Right cardiac atrium (tissue), 5 donors: ENCODE results near the gene KIFAP3. TPM values are rescaled to one million over a fixed set of nuclear protein-coding genes. Genes with fewer than 3 reads are reported as not detected.

Source experiments
- ATAC-seq, 2 donors: fragments of 200-7000 bp; cut with Tn5 transposase; one replicate each; pipeline versions ENCODE4 v1.8.0 to v1.9.1; 2020; ENCODE audit warnings: moderate library complexity in 2 of 2, mild to moderate bottlenecking in 1 of 2
- DNase-seq, 3 donors: peaks; one replicate each; pipeline ENCODE4 v3.0.0-alpha.2; 2020
- H3K27ac ChIP-seq: one replicate; pipeline ENCODE4 v1.5.1; 2013; ENCODE audit warnings: mild to moderate bottlenecking, low read length, control low read depth, moderate library complexity
- H3K27me3 ChIP-seq: one replicate; pipeline ENCODE4 v1.6.1; 2013; ENCODE audit not compliant: control insufficient read depth, insufficient read depth
- H3K4me1 ChIP-seq: one replicate; pipeline ENCODE4 v1.6.1; 2013; ENCODE audit warnings: low read length; ENCODE audit not compliant: control insufficient read depth, insufficient read depth
- H3K4me3 ChIP-seq: one replicate; pipeline ENCODE4 v1.5.1; 2013; ENCODE audit warnings: low read length, control low read depth
- H3K9me3 ChIP-seq: one replicate; pipeline ENCODE4 v1.6.1; 2013; ENCODE audit warnings: low read length; ENCODE audit not compliant: control insufficient read depth
- WGBS: extraction: QIAGEN DNeasy Blood & Tissue Kit; methylation state at CpG from one replicate; pipeline ENCODE4 v1.1.7; 2013; 5-methylcytosine and 5-hydroxymethylcytosine counted together
- intact Hi-C, 4 donors: fragments of 100-400 bp; cut with DNase I; formaldehyde crosslinking; loops; one replicate each; pipeline versions ENCODE4 v1.11.0 to v1.14.0; 2022 to 2023
- polyA plus RNA-seq: library from polyadenylated mRNA; stranded (reverse); fragments of 200-250 nt; gene quantifications from one replicate; pipeline ENCODE4 v1.2.3, GENCODE V29; 2013
- total RNA-seq, 4 donors: library from RNA; stranded (reverse); fragmentation: NEBNext Ultra II Directional; extraction: Animal tissue kit (Norgen Biotek cat#: 25700); gene quantifications; one replicate each; pipeline ENCODE4 v1.2.1, GENCODE V29; 2021
- donor health status: healthy with polysubstance abuse.
- donor health status: DM: no; HTN: yes; CAD: no.
- donor health status: DM: no; HTN: no; CAD: no.
- donor health status: DM: no; HTN: yes; CAD: no; lungs with severe emphysema.
- donor health status: DM: yes; HTN: yes; CAD: no.

The KIFAP3 gene
- total and polyA plus RNA-seq, 5 donors, result 25.6 to 68.2 (median 54.7) TPM

DNA sequence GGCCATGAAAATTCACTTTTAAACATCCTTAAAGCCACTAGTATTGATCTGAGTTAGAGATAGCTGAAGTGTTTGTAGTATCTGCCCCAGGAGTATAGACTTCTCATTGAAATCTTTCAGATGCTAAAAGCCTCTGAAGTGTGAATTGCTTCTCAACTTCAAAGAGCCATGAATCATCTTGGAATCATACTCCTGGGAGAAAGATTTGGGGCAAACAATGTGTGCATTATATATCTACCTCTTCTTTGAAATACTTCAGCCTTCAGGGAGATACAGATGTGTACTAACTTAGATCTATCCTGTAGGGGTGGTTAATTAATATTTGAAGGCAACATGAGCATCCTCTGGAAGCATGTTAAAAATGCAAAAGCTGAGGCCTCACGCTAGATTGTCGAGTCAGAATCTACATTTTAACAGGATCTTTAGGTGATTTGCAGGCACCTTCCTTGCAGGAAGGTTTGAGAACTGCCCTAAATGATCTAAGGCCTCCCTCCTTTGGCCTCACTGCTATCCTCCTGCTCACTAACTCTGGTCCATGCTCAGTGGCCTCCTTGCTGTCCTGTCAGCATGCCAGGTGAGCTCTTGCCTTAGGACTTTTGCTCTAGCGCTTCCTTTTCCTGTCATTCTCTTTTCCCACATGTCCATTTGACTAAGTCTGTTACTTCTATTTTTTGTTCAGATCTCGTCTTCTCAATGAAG lies 174.8 kb downstream of the KIFAP3 start:
- 67% methylated on average over 4 of the region's 4 CpGs for WGBS
- intact Hi-C loops, result no loop called here
- Histone ChIP-seq H3K4me3 (no peak overlapping the region), H3K27me3 (no peaks in the 10 kb centered on the region), H3K4me1 (no peaks in the 10 kb centered on the region), H3K27ac (no peak overlapping the region), H3K9me3 (no peaks in the 10 kb centered on the region)
- ATAC-seq, result no peak
- DNase-seq, result no peak

DNA sequence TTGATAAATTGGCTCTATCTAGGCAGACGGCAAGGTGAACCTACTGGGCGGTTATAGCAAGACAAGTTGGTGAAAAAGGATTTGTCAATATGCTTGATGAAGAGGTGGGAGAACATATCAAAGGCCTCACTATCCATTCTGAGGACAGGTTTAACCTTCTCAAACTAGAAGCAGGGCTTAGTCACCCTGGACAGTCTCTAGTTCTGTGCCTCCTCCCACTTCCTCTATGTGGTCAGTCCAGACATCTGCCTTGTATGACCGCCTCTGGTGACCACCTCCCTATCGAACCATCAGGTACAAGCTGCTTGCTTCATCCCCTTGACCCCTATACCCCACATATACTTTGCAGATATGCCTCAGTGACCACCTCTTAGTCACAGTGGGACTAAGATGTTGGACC lies 178.5 kb downstream of the KIFAP3 start:
- no peaks in the 10 kb centered on the region for H3K4me1 ChIP-seq
- 79% methylated on average over 4 of the region's 4 CpGs for WGBS
- H3K27ac ChIP-seq, result no peak overlapping the region
- no peaks in the 10 kb centered on the region for H3K9me3 ChIP-seq
- intact Hi-C loops, result no loop called here
- H3K4me3 ChIP-seq, result no peak overlapping the region
- no peak for DNase-seq
- ATAC-seq, result no peak
- no peaks in the 10 kb centered on the region for H3K27me3 ChIP-seq

- 35% methylated on average over 15 of the region's 15 CpGs for WGBS
- ATAC-seq, result peak in 1 of 2 donors; percentile 8
Measured at GRCh38 chr1:169894424-169895145, 179.9 kb downstream of the KIFAP3 start.

DNA sequence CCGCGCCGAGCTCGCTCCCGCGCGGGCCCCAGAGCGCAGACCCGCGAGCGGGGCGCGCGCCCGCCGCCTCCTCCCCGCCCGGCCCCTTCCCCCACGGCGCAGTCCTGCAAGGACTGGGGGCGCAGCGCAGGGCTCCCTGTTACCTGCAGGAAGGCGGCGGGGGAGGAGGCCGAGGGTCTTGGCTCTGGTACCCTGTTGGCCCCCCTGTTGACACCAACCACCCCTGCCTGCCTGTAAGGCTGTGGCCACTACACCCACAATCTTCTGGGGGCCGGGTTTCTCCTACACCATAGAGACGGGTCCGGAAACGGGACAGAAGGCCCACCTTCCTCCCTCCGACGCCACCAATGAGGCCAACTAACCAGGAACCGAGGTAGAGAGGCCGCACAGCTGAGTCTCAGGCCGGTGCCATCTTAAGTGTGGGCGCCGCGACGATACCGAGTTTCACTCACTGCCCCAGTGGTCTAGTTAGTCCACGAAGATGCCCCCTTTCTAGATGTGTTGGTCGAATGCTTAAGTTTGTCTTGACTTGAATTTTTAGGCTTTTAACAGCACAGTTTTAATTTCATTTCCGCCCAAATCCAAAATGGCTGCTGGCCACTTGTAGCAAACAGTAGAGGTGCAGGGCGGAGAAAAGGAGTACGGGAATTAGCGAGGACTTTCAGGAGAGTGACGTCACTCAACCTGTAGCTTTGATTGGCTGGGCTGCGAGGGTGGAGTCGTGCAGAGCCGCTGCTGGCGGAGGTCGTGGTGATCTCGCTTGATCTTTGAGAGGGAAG lies 180.7 kb downstream of the KIFAP3 start, which contains the start of gene SCYL3:
SCYL3 (minus strand) TSS at position 252 of the 779 bp plus-strand sequence. CDS start 5,056 bp downstream, outside the sequence.
- intact Hi-C loops, result no loop called here
- Histone ChIP-seq H3K27me3 (no peaks in the 10 kb centered on the region), H3K27ac (peak within 1 kb of the TSS; percentile 95), H3K4me1 (peaks cover 2% of the 10 kb centered on the region), H3K9me3 (no peaks in the 10 kb centered on the region), H3K4me3 (peak within 1 kb of the TSS; percentile 94)
- ATAC-seq (peak; percentile 99), DNase-seq (peak; percentile 94 to 97 (median 95))
- WGBS, result under 1% methylated on average over 52 of the region's 52 CpGs

More at GRCh38 chr1:169894424-169895145, 179.9 kb downstream of the KIFAP3 start:
- no peak for DNase-seq
- intact Hi-C loops, result no loop called here
- Histone ChIP-seq H3K27me3 (no peaks in the 10 kb centered on the region), H3K4me1 (peaks cover 2% of the 10 kb centered on the region), H3K27ac (peak overlapping the region; percentile 43), H3K4me3 (peak overlapping the region; percentile 94), H3K9me3 (no peaks in the 10 kb centered on the region)

DNA sequence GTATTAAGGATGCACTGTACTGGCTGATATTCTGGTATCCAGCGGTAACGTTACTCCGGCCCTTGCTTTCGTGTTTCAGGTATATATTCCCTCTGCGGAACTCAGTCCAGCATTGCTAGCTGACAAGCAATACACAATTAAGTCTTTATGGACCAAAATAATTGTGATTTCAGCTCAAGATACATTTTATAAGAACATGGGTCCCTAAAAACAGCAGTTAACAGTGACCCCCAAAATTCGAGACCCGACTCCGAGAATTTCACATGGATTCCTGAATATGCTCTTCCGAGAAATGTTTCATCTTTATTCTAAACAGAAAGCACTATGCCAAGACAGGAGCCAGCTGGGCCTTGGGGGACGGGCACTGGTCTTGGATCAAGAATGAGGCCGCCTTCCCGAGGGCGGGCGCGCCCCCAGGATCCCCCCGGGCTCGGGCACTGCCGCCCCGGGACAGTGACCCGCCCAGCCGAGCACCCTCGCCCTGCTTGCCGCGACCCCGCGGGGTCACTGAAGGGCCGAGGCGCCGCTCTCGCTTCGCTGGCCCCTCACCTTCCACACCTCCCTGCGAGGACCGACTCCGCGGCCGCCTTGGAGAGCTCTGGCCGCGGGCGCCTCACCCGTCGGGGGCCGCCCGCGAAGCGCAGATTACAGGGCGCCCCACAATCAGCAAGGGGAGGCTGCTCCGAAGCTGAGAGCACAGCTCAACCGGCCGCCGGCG lies 181.4 kb downstream of the KIFAP3 start:
- intact Hi-C loops, result no loop called here
- Histone ChIP-seq H3K9me3 (no peaks in the 10 kb centered on the region), H3K4me1 (peaks cover 2% of the 10 kb centered on the region), H3K4me3 (peak overlapping the region; percentile 94), H3K27me3 (no peaks in the 10 kb centered on the region), H3K27ac (peak overlapping the region; percentile 95)
- peak; percentile 42 to 79 (median 75) for DNase-seq
- ATAC-seq, result peak; percentile 6 to 16
- WGBS, result under 1% methylated on average over 51 of the region's 51 CpGs

DNA sequence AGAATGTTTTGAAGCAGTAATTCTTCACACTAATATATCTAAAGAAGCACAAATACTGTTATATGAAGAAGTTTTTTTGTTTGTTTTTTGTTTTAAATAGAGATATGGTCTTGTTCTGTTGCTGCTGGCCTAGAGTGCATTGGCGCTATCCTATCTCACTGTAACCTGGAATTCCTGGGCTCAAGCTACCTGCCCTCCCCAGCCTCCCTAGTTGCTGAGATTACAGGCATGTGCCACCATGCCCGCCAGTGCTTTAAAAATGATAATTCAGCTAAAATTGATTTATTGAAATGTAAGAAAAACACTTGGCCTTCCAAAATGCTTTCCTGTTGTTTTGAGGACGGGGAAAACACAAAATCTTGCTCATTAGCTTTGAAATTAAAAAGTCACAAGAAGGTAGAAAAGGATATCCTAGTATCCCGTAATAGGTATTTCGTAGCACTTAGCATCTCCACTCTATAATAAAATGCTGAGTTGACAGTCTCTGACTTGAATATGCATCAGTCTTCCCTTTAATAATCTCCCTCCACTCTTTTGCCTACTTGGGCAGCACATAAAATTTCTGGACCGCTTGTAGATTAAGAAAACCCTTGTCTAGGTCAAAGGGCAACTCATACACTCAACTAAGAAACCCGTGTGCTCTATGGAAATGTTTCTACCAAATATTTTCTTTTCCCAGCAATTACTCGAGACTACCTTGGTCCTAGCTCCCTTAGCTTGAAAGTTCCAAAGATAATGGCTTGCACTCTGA lies 182.1 kb downstream of the KIFAP3 start:
- no peak for ATAC-seq
- intact Hi-C loops, result no loop called here
- H3K4me3 ChIP-seq, result peak overlapping the region; percentile 94
- H3K27me3 ChIP-seq, result no peaks in the 10 kb centered on the region
- no peak for DNase-seq
- peak overlapping the region; percentile 23 for H3K27ac ChIP-seq
- WGBS, result 58% methylated on average over 8 of the region's 8 CpGs
- H3K4me1 ChIP-seq, result peaks cover 2% of the 10 kb centered on the region
- H3K9me3 ChIP-seq, result no peaks in the 10 kb centered on the region

DNA sequence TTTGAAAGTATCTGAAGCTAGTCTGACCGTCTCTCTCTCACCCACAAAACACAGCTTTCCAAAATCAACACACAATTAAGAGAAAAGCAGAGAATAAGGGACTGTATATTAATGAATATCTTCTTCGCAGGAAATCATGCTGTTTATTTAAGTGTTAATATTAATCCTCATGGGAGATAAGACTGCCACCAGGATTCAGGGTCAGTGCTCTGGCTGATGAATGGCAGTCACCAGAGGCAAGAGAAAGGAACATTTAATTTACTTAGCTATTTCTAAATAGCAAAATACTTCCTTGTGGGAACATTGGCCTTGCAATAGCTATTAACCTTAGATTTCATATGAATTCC lies 183.0 kb downstream of the KIFAP3 start:
- ATAC-seq, result no peak
- Histone ChIP-seq H3K4me1 (peaks cover 2% of the 10 kb centered on the region), H3K4me3 (no peak overlapping the region), H3K9me3 (no peaks in the 10 kb centered on the region), H3K27me3 (no peaks in the 10 kb centered on the region), H3K27ac (no peak overlapping the region)
- 61% methylated on average over 2 of the region's 2 CpGs for WGBS
- intact Hi-C loops, result no loop called here
- no peak for DNase-seq

DNA sequence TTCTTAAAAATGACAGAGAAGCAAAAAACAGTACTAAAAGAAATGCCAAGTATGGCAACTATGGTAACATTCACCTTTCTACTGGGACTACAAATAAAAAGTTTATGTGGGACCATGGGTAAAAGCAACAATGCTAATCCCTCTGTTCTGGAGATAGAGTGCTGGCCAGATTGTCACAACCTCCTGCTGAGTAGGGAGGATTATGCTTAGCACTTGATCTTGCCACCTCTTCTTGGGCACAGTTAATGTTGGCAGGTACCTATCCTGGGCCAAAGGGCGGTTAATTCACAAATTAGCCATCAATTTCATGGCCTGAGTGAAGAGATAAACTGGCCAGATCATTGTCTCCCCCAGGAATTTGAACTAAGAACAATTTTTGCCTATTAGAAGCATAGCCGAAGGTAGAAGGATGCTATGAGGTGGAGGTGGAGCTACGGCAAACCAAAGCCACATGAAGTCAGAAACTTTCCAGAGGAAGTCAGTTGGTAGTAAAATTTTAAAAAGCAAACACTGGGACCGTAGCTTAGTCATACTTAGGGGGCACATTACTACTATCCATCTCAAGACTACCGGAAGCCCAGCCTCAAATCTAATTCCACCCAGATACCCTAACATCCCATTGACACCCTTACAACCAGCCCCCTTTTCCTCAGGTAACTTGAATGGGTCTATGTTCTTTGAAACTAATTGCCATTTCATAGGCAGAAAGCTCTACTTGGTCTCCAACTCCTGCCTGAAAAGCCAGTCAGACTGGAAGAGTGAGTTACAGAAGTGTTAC lies 183.5 kb downstream of the KIFAP3 start:
- H3K4me1 ChIP-seq, result peaks cover 2% of the 10 kb centered on the region
- 89% methylated on average over 5 of the region's 5 CpGs for WGBS
- no peak overlapping the region for H3K4me3 ChIP-seq
- no peaks in the 10 kb centered on the region for H3K9me3 ChIP-seq
- DNase-seq (no peak), ATAC-seq (no peak)
- H3K27me3 ChIP-seq, result no peaks in the 10 kb centered on the region
- intact Hi-C loops, result no loop called here
- no peak overlapping the region for H3K27ac ChIP-seq

GRCh38 chr1:169889871-169890270 lies 184.6 kb downstream of the KIFAP3 start:
- WGBS, result 96% methylated on average over 2 of the region's 2 CpGs
- intact Hi-C loops, result no loop called here
- Histone ChIP-seq H3K9me3 (no peaks in the 10 kb centered on the region), H3K4me3 (no peak overlapping the region), H3K27me3 (no peaks in the 10 kb centered on the region), H3K4me1 (peaks cover 2% of the 10 kb centered on the region), H3K27ac (no peak overlapping the region)
- no peak for DNase-seq
- no peak for ATAC-seq
